Panc1 (cell line): Measurements from ENCODE around the gene TEDC2. TPM values are rescaled to one million over a fixed set of nuclear protein-coding genes. Genes with fewer than 3 reads are reported as not detected.

Source experiments
- ATAC-seq: fragments of 200-7000 bp; cut with Tn5 transposase; 2 replicates; pipeline ENCODE4 v1.9.1; 2020; ENCODE audit warnings: mild to moderate bottlenecking, moderate library complexity
- BruUV-seq: library from RNA; stranded (reverse); fragments of 400-500 nt; replicated peaks from 2 replicates; lab custom pipeline; 2021; lab: Mats Ljungman, UMichigan
- CTCF ChIA-PET: fragments of 300-600 bp; sonication (Branson Sonifier 250); formaldehyde crosslinking; loops from one replicate; lab custom pipeline; 2022; ENCODE audit warnings: antibody characterized with exemption; lab: Charles Lee
- POLR2A ChIA-PET: fragments of 300-600 bp; sonication (Branson Sonifier 250); formaldehyde crosslinking; loops from one replicate; lab custom pipeline; 2022; ENCODE audit warnings: antibody characterized with exemption; lab: Charles Lee
- DNase-seq: peaks from one replicate; pipeline ENCODE4 v3.0.0-alpha.2; 2010; ENCODE audit warnings: low read depth, low spot score
- H3K27ac ChIP-seq: 2 replicates; pipeline ENCODE4 v1.5.1; 2011; ENCODE audit warnings: mild to moderate bottlenecking, low read length, inconsistent platforms
- H3K27me3 ChIP-seq: fragments of 200-500 bp; sonication (Bioruptor generic); 2 replicates; pipeline ENCODE4 v1.6.0; 2014; ENCODE audit warnings: low read length, inconsistent platforms; ENCODE audit not compliant: control insufficient read depth, insufficient read depth
- H3K36me3 ChIP-seq: fragments of 200-500 bp; sonication (Bioruptor generic); 2 replicates; pipeline ENCODE4 v1.5.1; 2014; ENCODE audit warnings: inconsistent platforms, mild to moderate bottlenecking, low read length, moderate library complexity; ENCODE audit not compliant: control insufficient read depth, insufficient read depth
- H3K4me1 ChIP-seq: 2 replicates; pipeline ENCODE4 v1.5.1; 2011; ENCODE audit warnings: inconsistent platforms, mild to moderate bottlenecking, low read length, moderate library complexity; ENCODE audit not compliant: control insufficient read depth, insufficient read depth
- H3K4me3 ChIP-seq, 2 experiments: 2 replicates each; pipeline ENCODE4 v1.5.1; 2011 to 2012; ENCODE audit warnings: low read depth in 2 of 2, low read length in 2 of 2, mild to moderate bottlenecking in 2 of 2, inconsistent platforms in 1 of 2, moderate library complexity in 1 of 2
- H3K9me3 ChIP-seq: fragments of 200-500 bp; sonication (Bioruptor generic); 2 replicates; pipeline ENCODE4 v1.5.1; 2014; ENCODE audit warnings: low read depth, mild to moderate bottlenecking, inconsistent platforms, low read length, moderate library complexity; ENCODE audit not compliant: control insufficient read depth, insufficient read depth
- POLR2AphosphoS5 ChIP-seq: IDR thresholded peaks from 2 replicates; pipeline ENCODE4 v1.6.1; 2012; ENCODE audit warnings: mild to moderate bottlenecking, low read depth, low read length, moderate library complexity
- SIN3A ChIP-seq: IDR thresholded peaks from 2 replicates; pipeline ENCODE4 v1.6.1; 2012; ENCODE audit warnings: low read depth, mild to moderate bottlenecking, low read length, moderate library complexity, borderline replicate concordance; ENCODE audit not compliant: insufficient read depth
- TCF7L2 ChIP-seq: IDR thresholded peaks from 2 replicates; pipeline ENCODE4 v1.6.1; 2011; ENCODE audit warnings: mild to moderate bottlenecking, low read depth, low read length, inconsistent platforms
- in situ Hi-C: cut with HindIII; loops from 2 replicates; pipeline ENCODE4 v1.10.0; 2016; ENCODE audit warnings: low sequenced_read_pairs, low pct_unique_long_range_greater_than_20kb
- intact Hi-C: fragments of 100-400 bp; cut with micrococcal nuclease; formaldehyde crosslinking; loops from one replicate; pipeline ENCODE4 v1.10.0; 2022; ENCODE audit not compliant: unreplicated experiment
- total RNA-seq: library from RNA; stranded (reverse); gene quantifications from one replicate; pipeline ENCODE4 v1.2.1, GENCODE V29; 2021; ENCODE audit not compliant: unreplicated experiment
- TF ChIP-seq, protein P1 (sequence below): fragments of 450-650 bp; IDR thresholded peaks from 2 replicates; pipeline ENCODE4 v1.5.1; 2017; ENCODE audit warnings: mild to moderate bottlenecking
- TF ChIP-seq, protein P2 (sequence below), 2 experiments: IDR thresholded peaks; 2 replicates each; pipeline ENCODE4 v1.6.1; 2011 to 2012; ENCODE audit warnings: low read depth in 2 of 2, control low read depth in 1 of 2, low read length in 1 of 2, mild to moderate bottlenecking in 1 of 2, moderate library complexity in 1 of 2; ENCODE audit not compliant: insufficient read depth in 1 of 2

The TEDC2 gene
- total RNA-seq, 1 experiment from 2014 or later = 25.0 TPM

DNA sequence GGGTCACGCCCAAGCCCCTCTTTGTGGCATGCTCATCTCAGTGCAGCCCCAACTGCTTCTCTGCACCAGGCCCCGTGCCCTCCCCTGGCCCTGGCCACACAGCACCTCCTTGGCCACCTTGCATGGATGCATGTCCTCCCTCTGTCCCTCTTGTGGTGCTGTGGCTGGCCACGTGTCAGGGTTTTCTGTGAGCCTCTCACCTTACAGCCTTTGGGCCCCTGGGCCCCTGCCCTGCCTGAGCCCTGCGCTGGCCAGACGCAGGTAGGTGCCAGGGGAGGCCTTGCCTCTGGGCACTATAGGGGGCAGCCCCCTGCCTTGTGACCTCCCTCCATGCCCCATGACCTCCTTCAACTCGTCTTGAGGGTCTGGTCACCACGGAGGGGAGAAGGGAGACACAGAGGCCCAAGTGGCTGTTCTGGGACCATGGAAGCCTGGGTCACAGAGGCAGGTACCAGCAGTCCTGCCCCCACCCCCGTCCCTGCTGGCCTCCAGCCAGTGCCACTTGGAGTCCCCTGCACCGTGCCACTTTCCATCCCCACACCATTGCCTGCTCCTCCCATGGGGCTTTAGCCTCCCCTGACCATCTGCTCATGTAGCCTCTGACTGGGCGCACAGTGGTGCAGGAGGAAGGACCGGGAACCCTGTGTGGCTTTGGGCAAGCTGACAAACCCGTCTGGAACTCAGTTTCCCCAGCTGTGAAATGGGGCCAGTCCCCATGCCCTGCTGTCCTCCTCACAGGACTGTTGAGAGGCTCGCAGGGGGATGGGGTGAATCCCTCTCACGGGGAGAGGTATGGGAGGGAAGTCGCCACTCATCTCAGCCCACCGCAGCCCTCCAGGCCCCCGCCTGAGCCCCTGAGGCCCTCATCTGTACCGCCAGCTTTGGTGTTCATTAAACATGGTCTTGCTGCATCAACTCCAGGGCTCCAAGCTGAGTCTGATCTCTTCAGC, 42.3 kb downstream of the TEDC2 start:
- BruUV-seq = no TSS peak
- Histone ChIP-seq H3K9me3 (no peaks in the 10 kb centered on the region), H3K4me3 (no peak overlapping the region), H3K27ac (no peak overlapping the region; the same call in 1 of the 2 replicates), H3K36me3 (no peaks in the 10 kb centered on the region; the same call in 1 of the 2 replicates), H3K4me1 (peaks cover 23% of the 10 kb centered on the region), H3K27me3 (no peaks in the 10 kb centered on the region)
- POLR2A ChIA-PET = interaction anchor here (0.6 to 0.7 kb wide), 2 partner anchors 34 to 35 kb away, joined by 5 to 10 read pairs; no protein-coding TSS in a partner anchor
- intact Hi-C loops = no loop called here
- in situ Hi-C loops = no loop called here
- CTCF ChIA-PET = interaction anchor here (0.7 to 1.9 kb wide), 6 partner anchors 22 to 213 kb away, joined by 3 to 6 read pairs (median 4); partner anchors contain the start of genes NTN3 and TBC1D24
- DNase-seq = no peak
- TF ChIP-seq TCF7L2 (no peak), POLR2AphosphoS5 (no peak), SIN3A (no peak)
- TF ChIP-seq, protein P1, sequence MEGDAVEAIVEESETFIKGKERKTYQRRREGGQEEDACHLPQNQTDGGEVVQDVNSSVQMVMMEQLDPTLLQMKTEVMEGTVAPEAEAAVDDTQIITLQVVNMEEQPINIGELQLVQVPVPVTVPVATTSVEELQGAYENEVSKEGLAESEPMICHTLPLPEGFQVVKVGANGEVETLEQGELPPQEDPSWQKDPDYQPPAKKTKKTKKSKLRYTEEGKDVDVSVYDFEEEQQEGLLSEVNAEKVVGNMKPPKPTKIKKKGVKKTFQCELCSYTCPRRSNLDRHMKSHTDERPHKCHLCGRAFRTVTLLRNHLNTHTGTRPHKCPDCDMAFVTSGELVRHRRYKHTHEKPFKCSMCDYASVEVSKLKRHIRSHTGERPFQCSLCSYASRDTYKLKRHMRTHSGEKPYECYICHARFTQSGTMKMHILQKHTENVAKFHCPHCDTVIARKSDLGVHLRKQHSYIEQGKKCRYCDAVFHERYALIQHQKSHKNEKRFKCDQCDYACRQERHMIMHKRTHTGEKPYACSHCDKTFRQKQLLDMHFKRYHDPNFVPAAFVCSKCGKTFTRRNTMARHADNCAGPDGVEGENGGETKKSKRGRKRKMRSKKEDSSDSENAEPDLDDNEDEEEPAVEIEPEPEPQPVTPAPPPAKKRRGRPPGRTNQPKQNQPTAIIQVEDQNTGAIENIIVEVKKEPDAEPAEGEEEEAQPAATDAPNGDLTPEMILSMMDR = no peak
- no peak for ATAC-seq

DNA sequence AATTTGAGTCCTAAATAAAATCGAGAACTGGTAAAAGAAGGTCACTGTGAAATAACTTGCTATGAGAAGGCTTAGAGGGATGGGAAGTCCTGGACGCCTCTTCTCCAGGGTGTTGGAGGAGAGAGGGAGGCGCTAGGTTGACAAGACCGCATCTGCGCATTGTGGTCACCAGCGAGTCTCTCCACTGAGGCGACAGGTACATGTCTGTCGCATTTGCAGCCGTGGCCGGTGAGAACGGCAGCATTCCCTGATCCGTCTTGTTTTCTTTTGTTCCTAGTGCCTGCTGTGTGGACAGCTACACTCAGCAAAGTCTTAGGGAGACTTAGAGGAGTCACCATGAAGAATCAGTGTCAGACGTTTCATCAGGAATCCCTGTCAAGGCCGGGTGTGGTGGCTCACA, 45.8 kb downstream of the TEDC2 start:
- no peak overlapping the region for H3K4me3 ChIP-seq
- CTCF ChIA-PET = no interaction called here
- no peaks in the 10 kb centered on the region; the same call in 1 of the 2 replicates for H3K36me3 ChIP-seq
- no TSS peak for BruUV-seq
- no peaks in the 10 kb centered on the region for H3K9me3 ChIP-seq
- ATAC-seq (no peak), DNase-seq (no peak)
- POLR2A ChIA-PET = no interaction called here
- no peak overlapping the region for H3K27ac ChIP-seq
- no peaks in the 10 kb centered on the region for H3K27me3 ChIP-seq
- in situ Hi-C loops = no loop called here
- intact Hi-C loops = no loop called here
- TF ChIP-seq POLR2AphosphoS5 = no peak
- TF ChIP-seq, protein P2, sequence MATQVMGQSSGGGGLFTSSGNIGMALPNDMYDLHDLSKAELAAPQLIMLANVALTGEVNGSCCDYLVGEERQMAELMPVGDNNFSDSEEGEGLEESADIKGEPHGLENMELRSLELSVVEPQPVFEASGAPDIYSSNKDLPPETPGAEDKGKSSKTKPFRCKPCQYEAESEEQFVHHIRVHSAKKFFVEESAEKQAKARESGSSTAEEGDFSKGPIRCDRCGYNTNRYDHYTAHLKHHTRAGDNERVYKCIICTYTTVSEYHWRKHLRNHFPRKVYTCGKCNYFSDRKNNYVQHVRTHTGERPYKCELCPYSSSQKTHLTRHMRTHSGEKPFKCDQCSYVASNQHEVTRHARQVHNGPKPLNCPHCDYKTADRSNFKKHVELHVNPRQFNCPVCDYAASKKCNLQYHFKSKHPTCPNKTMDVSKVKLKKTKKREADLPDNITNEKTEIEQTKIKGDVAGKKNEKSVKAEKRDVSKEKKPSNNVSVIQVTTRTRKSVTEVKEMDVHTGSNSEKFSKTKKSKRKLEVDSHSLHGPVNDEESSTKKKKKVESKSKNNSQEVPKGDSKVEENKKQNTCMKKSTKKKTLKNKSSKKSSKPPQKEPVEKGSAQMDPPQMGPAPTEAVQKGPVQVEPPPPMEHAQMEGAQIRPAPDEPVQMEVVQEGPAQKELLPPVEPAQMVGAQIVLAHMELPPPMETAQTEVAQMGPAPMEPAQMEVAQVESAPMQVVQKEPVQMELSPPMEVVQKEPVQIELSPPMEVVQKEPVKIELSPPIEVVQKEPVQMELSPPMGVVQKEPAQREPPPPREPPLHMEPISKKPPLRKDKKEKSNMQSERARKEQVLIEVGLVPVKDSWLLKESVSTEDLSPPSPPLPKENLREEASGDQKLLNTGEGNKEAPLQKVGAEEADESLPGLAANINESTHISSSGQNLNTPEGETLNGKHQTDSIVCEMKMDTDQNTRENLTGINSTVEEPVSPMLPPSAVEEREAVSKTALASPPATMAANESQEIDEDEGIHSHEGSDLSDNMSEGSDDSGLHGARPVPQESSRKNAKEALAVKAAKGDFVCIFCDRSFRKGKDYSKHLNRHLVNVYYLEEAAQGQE (IDR thresholded peaks at IDR 0.05; ENCODE audit: insufficient read depth in 1 of 2, low read depth in 2 of 2, low read length in 1 of 2) = no peak
- TF ChIP-seq SIN3A = no peak
- no peak for TF ChIP-seq TCF7L2
- TF ChIP-seq, protein P1 = no peak
- H3K4me1 ChIP-seq = peaks cover 23% of the 10 kb centered on the region
